ENCODE measurements around the gene TRPM5. TPM values are rescaled to one million over a fixed set of nuclear protein-coding genes. Genes with fewer than 3 reads are reported as not detected.
A peak's percentile ranks its signal among the peaks of the same experiment; 100 is the strongest.

The TRPM5 gene
- total RNA-seq, 1 donor from 2014 or later: not detected

DNA sequence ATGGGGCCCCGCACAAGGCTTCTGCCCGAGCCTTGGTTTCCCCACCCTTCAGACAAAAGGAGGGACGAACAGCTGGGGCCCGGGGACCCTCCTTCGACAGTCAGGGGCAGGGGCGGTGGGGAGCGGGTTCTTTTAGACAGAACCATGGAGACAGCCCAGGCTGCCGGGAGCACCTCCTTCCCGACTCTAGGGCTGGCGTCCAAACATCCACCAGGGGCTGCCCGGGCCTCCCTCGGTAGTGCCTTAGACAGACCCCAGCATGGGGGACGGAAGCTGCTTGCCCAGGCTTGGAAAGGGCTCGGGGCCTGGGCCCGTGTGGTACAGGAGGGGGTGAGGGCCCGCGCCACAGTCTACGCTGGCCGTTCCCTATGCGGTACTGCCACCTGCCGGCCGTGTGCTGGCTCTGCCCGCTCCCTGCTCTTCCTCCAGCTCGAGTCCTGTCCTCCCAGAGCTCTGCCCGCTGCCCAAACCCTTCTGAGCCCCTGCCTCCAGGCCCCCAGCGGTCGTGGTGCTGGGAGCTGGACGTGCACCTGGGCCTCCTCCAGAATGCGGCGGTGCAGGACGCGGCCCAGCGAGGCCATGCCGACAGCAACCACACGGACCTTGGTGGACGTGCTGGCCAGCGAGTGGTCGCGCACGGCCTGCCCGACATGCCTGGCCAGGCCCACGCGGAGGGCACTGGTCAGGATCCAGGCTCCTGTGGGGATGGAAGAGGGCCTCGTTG, 23.6 kb downstream of the TRPM5 start:
- TF ChIP-seq, protein P1, sequence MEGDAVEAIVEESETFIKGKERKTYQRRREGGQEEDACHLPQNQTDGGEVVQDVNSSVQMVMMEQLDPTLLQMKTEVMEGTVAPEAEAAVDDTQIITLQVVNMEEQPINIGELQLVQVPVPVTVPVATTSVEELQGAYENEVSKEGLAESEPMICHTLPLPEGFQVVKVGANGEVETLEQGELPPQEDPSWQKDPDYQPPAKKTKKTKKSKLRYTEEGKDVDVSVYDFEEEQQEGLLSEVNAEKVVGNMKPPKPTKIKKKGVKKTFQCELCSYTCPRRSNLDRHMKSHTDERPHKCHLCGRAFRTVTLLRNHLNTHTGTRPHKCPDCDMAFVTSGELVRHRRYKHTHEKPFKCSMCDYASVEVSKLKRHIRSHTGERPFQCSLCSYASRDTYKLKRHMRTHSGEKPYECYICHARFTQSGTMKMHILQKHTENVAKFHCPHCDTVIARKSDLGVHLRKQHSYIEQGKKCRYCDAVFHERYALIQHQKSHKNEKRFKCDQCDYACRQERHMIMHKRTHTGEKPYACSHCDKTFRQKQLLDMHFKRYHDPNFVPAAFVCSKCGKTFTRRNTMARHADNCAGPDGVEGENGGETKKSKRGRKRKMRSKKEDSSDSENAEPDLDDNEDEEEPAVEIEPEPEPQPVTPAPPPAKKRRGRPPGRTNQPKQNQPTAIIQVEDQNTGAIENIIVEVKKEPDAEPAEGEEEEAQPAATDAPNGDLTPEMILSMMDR (IDR thresholded peaks at IDR 0.05): peak; percentile 98
- DNase-seq (ENCODE audit: extremely low spot score, unreplicated experiment): no peak
- H3K27ac Mint-ChIP-seq (ENCODE audit: unreplicated experiment): no peak overlapping the region
- peaks cover 2% of the 10 kb centered on the region for H3K4me1 Mint-ChIP-seq (ENCODE audit: unreplicated experiment)
- H3K9me3 Mint-ChIP-seq (ENCODE audit: unreplicated experiment): no peaks in the 10 kb centered on the region
- no peak overlapping the region for H3K4me3 Mint-ChIP-seq (ENCODE audit: unreplicated experiment)
- H3K27me3 Mint-ChIP-seq (ENCODE audit: unreplicated experiment): no peaks in the 10 kb centered on the region
- no peaks in the 10 kb centered on the region for H3K36me3 Mint-ChIP-seq (ENCODE audit: unreplicated experiment)

- TF ChIP-seq, protein P1 (IDR thresholded peaks at IDR 0.05): peak; percentile 89
- no peak overlapping the region for H3K27ac Mint-ChIP-seq (ENCODE audit: unreplicated experiment)
- no peaks in the 10 kb centered on the region for H3K36me3 Mint-ChIP-seq (ENCODE audit: unreplicated experiment)
- peaks cover 2% of the 10 kb centered on the region for H3K4me1 Mint-ChIP-seq (ENCODE audit: unreplicated experiment)
- no peaks in the 10 kb centered on the region for H3K9me3 Mint-ChIP-seq (ENCODE audit: unreplicated experiment)
- H3K4me3 Mint-ChIP-seq (ENCODE audit: unreplicated experiment): no peak overlapping the region
- no peak for DNase-seq (ENCODE audit: extremely low spot score, unreplicated experiment)
- no peaks in the 10 kb centered on the region for H3K27me3 Mint-ChIP-seq (ENCODE audit: unreplicated experiment)
These were observed 24.4 kb downstream of the TRPM5 start for GRCh38 chr11:2419638-2420501.

DNA sequence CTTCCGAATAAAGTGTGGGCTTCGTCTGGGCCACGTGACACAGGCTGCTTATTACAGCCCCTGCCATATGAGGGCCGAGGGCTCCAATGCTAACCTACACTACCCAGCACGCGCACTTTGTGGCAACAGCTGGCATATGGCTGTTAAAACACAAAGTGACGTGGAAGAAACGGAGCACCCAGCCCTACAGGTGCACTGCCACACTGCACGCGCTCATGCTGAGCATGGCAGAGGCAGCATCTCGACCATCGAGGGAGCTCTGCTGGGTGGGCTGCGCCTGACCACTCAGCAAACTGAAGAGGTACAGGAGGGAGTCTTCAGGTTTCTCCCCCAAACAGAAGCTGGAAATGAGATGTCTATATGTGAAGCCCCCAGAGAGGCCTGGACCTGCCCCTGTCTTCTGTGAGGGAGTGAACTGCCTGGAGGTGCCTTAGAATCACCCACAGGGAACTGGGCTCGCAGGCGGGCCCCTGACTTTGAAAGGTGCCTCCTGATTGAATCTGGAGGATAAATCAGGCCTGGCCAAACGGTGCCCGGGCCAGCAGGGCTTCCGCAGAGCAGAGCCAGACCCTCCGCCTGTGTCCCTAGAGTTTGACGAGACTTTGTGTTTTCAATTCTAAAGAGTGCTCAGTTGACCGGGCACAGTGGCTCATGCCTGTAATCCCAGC, 25.5 kb downstream of the TRPM5 start:
- no peak overlapping the region for H3K27ac Mint-ChIP-seq (ENCODE audit: unreplicated experiment)
- no peak overlapping the region for H3K4me3 Mint-ChIP-seq (ENCODE audit: unreplicated experiment)
- no peaks in the 10 kb centered on the region for H3K9me3 Mint-ChIP-seq (ENCODE audit: unreplicated experiment)
- no peak for DNase-seq (ENCODE audit: extremely low spot score, unreplicated experiment)
- H3K36me3 Mint-ChIP-seq (ENCODE audit: unreplicated experiment): no peaks in the 10 kb centered on the region
- H3K27me3 Mint-ChIP-seq (ENCODE audit: unreplicated experiment): no peaks in the 10 kb centered on the region
- H3K4me1 Mint-ChIP-seq (ENCODE audit: unreplicated experiment): peaks cover 2% of the 10 kb centered on the region
- TF ChIP-seq, protein P1 (IDR thresholded peaks at IDR 0.05): no peak

DNA sequence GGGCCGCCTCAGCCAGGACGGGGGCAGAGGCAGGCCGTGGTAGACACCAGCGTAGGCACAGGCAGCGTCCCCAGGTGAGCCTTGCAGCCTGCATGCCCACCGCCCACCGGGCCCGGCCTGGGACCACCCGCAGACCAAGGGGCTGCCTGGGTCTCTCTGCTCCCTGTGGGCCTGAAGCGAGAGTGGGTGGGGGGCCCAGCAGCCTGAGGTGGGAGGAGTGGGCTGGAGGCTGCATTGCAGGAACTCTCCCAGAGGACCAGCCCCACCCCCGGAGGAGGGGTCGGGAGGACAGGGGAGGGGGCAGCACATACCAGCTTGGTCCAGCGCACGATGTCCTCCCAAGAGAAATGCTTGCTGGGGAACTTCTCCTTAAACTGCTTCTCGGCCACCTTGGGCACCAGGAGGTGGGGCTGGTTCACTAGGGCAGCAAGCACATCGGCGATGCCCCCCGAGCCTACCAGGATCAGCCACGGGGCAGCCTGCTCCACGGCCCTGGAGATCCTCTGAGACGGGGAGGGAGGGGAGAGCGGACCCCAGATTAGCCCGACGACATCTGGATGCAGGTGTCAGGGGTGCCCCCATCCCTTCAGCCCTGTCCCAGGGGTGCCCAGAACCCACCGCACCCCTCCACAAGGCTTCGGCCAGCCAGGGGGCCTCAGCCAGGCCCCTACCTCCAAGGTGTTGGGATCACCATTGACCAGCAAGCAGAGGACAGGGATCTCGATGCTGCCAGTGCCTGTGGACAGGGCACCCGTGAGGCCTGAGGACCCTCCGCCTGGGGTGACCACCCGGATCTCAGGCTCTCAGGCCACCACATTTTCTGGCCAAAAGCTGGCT, 26.2 kb downstream of the TRPM5 start:
- peaks cover 2% of the 10 kb centered on the region for H3K4me1 Mint-ChIP-seq (ENCODE audit: unreplicated experiment)
- H3K27ac Mint-ChIP-seq (ENCODE audit: unreplicated experiment): no peak overlapping the region
- TF ChIP-seq, protein P1 (IDR thresholded peaks at IDR 0.05): no peak
- H3K4me3 Mint-ChIP-seq (ENCODE audit: unreplicated experiment): no peak overlapping the region
- H3K27me3 Mint-ChIP-seq (ENCODE audit: unreplicated experiment): no peaks in the 10 kb centered on the region
- H3K36me3 Mint-ChIP-seq (ENCODE audit: unreplicated experiment): no peaks in the 10 kb centered on the region
- no peak for DNase-seq (ENCODE audit: extremely low spot score, unreplicated experiment)
- H3K9me3 Mint-ChIP-seq (ENCODE audit: unreplicated experiment): no peaks in the 10 kb centered on the region
